GM19397 (cell line): ENCODE results near the gene GPR156.

ENCODE experiments used
- ATAC-seq: cut with Tn5 transposase; IDR thresholded peaks from one replicate; pipeline ENCODE4 v1.9.1; 2021; ENCODE audit warnings: mild to moderate bottlenecking, moderate library complexity; ENCODE audit not compliant: unreplicated experiment

Gene GPR156

DNA sequence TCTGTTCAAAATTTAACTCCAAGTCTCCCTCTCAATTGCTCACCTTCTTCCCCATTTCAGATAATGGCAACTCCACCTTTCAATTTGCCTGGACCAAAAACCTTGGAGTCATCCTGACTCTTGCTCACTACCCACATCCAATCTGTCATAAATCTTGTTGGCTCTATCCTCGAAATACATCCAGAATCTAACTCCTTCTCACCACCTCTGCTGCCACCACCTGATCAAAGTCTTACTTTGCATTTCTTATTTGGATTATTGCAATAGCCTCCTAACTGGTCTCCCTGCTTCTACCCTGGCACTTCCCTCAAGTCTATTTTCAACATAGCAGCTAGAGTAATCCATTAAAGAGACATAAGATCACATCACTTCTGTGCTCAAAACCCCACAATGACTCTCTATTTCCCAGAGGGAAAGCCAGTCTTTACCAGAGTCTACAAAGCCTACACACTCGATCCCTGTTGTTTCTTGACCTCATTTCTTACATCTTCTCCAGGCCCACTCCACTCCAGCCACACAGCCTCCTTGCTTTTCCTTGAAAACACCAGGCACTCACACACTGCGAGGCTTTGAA, 86.6 kb downstream of the GPR156 start:
- no peak for ATAC-seq

- ATAC-seq, result no peak
These were observed 88.2 kb downstream of the GPR156 start for GRCh38 chr3:120196812-120197211.

DNA sequence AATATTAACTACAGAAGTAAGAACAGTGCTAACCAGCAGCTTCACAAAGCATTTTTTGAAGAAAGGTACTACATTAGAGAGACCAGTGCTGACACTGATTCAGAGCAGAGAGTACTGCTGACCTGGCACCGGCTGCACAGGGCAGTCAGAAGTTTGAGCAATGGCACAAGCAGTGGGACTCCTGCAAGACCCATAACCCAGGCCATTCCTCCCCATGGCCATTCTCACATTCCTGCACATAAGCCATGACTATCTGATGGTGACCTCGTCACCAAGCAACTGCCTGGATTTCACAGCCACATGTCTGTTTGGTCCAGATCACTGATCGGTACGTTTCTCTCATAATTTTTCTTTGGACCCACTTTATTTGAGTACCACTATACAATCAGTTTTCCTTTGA, 88.7 kb downstream of the GPR156 start:
- no peak for ATAC-seq

DNA sequence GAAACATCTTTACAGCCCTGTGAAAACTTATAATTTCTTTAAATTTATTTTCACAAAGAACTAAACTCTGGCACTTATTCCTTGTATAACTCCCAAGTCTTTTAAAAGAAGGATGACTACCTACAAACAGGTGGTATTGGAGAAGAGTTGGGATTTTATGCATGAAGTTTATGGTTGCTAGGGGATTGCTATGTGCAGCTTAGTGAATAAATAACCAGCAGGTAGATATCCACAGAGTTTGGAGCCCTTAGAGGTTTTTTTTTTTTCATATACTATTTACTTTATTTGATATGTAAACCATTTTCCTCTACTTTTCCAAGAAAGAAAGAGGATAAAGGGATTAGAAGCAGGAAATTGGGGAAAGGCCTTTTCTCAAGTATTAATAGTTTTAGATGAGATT, 91.5 kb downstream of the GPR156 start:
- ATAC-seq, result no peak

GRCh38 chr3:120192579-120192978, 92.4 kb downstream of the GPR156 start:
- ATAC-seq, result no peak

GRCh38 chr3:120192159-120192558, 92.9 kb downstream of the GPR156 start:
- no peak for ATAC-seq

DNA sequence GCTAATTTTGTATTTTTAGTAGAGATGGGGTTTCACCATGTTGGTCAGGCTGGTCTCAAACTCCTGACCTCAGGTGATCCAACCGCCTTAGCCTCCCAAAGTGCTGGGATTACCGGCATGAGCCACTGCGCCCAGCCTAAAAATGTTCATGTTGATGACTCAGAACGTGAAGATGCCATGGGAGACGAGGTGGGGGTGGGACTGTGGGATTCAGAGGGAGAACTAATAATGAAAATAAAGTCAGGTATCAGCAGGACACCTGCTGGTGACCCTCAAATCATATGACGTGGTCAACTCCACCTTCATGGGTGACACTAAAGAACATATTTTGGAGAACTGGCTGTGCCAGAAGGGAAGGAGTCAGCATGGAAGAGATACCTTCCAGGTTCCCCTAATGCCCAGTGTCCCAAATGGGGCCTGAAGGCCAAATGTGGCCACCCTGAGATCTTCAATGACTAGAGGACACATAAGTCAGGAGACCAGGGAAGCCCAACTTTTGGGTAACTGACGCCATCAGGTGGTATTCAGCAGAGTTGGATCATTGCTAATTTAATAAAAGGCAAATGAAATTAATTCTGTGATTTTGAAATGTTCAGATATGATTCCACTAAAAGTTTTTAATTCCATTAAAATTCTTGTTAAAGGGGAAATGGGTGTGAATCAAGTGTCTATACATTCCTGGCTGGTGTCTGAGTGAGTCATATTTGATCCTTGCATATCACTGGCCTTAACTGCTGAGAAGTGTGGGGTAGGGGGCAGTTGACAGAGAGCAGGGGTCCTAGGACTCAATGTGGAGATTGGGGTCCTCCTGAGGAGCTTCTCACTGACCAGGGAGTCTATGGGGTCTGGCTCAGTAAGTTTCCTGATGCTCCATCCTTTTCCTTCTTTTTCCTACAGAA, 102.2 kb downstream of the GPR156 start:
- ATAC-seq, result no peak

DNA sequence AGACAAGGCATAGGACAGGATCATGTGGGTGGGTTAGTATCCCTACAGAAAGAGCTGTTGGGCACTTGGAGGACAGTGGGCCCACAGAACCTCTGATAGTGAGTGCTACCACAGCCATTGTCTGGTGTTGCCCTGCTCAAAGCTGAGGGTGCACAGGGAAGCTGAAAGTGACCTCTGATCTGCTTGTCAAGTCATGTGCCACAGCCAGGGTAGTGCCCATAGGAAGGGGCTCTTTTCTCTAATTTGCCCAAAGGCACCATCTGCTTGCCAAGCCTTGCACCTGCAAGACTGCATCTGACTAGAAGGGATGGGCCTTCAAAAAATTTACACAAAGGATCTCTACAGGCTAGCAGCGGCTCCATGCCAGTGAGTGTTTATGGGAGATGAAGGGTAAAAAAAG, 103.4 kb downstream of the GPR156 start:
- ATAC-seq, result no peak

GRCh38 chr3:120180731-120181412, 104.2 kb downstream of the GPR156 start:
- no peak for ATAC-seq

- no peak for ATAC-seq
These were observed 107.2 kb downstream of the GPR156 start for GRCh38 chr3:120177707-120178306.

- no peak for ATAC-seq
These were observed 107.9 kb downstream of the GPR156 start for GRCh38 chr3:120177151-120177550.

DNA sequence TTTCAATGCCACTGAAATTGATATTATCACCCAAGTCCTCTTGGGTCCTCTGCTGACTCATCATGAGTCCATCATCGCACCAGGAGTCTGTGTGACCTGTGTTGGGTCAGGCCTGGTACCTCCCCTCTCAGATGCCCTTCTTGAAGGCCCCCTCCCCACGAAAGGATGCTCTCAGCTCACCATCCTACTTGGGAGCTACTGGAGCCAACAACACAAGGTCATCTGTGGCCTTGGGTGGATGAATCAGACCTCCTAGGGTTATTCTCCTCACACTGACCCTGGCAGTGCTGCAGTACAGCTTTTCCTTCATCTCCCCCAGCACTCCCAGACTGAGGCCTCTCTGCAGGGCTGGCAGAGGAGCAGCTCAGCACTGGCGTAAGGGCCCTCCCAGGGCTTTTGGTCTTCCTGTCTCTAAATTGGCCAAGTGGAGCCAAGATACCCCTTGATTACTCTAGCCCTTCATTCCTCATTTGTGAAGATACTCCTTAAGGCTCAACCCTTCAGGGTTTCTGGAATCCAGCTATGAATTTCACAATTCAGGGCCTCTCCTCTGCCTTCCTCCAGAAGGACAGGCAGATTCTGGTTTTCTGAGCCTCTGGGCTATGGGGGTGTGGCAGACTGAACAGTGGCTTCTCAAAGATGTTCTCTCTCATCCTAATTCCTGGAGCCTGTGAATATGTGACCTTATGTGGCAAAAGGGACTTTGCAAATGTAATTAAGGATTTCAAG, 110.0 kb downstream of the GPR156 start:
- no peak for ATAC-seq

- no peak for ATAC-seq
These were observed 111.9 kb downstream of the GPR156 start for GRCh38 chr3:120173056-120173675.

DNA sequence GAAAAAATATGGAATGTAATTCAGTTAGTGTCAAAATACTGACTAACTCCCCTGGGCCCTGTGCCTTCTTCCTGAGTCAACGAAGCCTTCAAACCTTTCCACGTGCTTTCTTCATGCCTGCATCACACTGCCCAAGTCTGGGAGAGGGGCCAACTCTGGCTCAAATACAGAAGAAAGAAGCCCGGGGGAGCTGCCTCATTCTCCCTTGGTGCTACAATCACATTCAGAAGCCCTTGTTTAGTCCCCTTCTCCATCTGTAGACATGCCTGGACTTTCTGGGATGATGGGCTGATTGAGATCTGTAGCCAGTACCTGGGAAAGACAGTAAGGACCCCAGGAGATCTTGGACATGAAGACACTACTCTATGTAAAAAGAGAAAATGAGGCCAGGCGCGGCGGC, 113.0 kb downstream of the GPR156 start:
- ATAC-seq, result no peak

GRCh38 chr3:120171134-120171873, 113.7 kb downstream of the GPR156 start:
- no peak for ATAC-seq

DNA sequence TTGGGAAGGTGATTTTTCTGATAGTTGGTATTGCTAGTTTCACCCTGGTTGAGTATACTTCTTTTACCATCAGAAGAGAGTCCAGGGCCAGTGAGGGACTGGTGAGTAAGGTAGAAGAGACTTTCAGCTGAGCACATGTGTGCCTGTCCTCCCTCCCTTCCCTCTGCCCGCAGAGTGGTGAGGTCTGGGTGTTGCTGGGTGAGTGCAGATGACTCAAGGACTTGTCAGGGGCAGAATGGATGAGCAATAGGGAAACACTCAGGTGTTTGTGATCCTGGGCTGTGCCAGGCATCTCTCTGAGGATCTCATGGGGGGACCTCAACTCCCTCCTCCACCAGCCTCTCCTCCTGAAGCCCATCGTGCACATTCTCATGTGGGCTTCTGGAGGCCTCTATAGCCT, 114.8 kb downstream of the GPR156 start:
- ATAC-seq, result no peak

- no peak for ATAC-seq
These were observed 115.6 kb downstream of the GPR156 start for GRCh38 chr3:120169407-120169806.

DNA sequence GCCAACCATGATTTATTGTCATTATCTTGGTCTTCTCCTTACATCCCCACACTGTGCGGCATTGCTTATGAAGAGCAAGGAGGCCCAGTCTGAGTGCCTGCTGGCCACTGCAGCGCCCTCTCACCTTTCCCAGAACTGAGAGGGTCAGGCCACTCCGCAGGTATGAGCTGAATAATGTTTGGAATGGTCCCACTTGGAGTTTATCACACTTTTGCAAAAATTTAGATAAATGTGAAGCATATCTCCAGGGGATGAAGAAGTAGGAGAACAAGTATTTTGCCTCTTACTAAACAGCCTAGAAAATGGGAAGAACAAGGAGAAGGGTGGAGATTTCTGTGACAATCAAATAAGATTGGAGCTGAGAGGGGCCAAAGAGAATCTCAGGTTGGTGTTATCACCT, 116.4 kb downstream of the GPR156 start:
- ATAC-seq, result no peak

- no peak for ATAC-seq
These were observed 117.0 kb downstream of the GPR156 start for GRCh38 chr3:120168038-120168437.

GRCh38 chr3:120167488-120167887, 117.5 kb downstream of the GPR156 start:
- ATAC-seq, result no peak
